Measurements from ENCODE around the gene ANKS1A.
"Not testable (repeated sequence)": the region's sequence is repeated elsewhere in the genome, so short reads cannot be mapped to it uniquely, and the experiment has no call there.

ANKS1A gene

GRCh38 chr6:34888874-34889555, at the start of gene ANKS1A:
TSS of gene ANKS1A (plus strand) at chr6:34889255. CDS start at chr6:34889403, 148 bp downstream.
- peak; percentile 87 for DNase-seq (ENCODE audit: low read depth)

DNA sequence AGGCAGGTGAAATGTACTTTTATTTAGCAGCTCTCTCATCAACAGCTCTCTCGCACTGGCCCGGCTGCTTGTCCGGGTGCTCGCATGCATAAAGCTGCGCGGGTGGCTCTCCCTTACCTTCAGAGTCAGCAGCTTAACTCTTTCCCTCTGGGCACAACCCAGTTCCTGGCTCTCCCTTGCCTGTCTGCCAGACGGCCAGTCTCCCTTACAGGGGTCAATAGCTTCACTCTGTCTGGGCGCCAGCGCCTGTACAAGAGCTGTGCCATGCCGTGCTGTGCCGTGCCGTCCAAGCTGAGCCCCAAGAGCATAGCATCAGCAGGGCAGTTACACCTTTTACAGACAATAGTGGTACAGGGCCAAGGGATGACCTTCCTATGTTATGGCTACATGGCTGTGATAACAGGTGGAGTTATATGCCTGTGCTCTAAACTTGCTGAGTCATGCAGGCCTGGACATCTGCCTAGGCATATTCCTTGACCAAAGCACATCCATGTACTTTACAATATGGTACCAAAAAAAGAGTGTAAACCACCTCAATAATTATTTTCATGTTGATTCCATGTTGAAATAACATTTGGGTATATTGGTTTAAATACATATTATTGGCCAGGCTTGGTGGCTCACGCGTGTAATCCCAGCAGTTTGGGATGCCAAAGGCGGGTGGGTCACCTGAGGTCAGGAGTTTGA, 49.2 kb upstream of the ANKS1A start:
- no peak for DNase-seq (ENCODE audit: low read depth)

- DNase-seq (ENCODE audit: low read depth), result not testable (repeated sequence)
Measured at GRCh38 chr6:34849066-34849465, 40.0 kb upstream of the ANKS1A start.

DNA sequence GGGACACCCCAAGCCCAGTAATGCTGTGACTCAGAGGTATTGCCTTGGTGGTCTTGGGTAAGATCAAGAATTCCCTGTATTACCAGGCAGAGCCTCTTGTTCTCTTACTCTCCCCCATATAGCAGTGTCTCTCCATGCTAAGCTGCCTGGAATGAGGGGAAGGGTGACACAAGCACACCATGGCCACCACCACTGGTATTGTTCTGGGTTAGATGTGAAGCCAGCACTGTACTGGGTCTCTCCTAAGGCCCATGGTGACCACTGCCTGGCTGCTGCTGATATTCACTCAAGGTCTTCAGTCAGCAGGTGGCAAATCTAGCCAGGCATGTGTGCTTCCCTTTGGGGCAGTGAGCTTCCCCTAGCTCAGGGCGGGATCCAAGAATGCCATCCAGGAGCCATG, 37.7 kb upstream of the ANKS1A start:
- DNase-seq (ENCODE audit: low read depth), result no peak

DNA sequence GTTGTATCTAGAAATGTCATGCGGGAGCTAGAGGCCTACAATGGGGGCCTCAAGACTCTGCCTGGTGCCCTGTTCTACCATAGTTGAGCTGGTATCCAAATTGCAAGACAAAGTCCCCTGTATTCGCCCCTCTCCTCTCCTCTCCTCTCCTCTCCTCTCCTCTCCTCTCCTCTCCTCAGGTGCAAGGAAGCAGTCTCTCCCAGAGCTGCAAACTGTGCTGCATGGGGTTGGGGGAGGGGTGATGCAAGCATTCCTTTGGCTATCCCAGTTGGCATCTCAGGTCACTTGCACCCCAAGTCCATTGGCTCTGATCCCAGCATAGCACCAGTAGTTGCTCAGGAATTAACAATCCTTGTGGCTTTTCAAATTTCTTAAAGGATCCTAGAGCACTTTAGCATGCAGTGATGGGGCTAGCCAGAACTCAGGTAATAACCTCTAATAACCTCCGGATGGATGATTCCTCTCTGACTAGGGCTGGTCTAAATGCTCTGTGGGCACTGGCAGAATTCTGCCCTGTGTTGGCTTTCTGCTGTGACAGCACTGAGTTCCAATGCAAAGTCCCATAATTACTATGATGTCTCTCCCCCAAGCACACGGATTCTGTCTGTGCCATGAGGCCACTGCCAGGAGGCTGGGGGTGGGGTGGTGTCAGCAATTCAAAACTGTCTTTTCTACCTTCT, 36.5 kb upstream of the ANKS1A start:
- no peak for DNase-seq (ENCODE audit: low read depth)

- DNase-seq (ENCODE audit: low read depth), result no peak
Measured at GRCh38 chr6:34855463-34855862, 33.6 kb upstream of the ANKS1A start.

DNA sequence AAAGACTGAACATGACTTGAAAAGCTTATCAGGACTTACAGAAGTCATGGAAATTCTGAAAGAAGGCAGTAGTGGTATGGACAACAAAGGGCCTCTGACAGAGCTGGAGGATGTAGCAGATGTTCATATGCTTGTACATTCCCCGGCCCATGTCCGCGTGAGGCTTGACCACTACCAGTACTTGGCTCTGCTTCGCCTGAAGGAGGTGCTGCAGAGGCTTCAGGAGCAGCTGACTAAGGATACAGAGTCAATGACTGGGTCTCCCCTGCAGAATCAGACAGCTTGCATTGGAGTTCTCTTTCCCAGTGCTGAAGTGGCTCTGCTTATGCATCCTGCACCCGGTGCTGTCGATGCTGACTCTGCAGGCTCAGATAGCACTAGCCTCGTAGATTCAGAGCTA, 30.4 kb upstream of the ANKS1A start:
- no peak for DNase-seq (ENCODE audit: low read depth)

GRCh38 chr6:34859951-34860350, 29.1 kb upstream of the ANKS1A start:
- no peak for DNase-seq (ENCODE audit: low read depth)

GRCh38 chr6:34860776-34861175, 28.3 kb upstream of the ANKS1A start:
- DNase-seq (ENCODE audit: low read depth), result no peak

- no peak for DNase-seq (ENCODE audit: low read depth)
Measured at GRCh38 chr6:34864007-34864406, 25.0 kb upstream of the ANKS1A start.

- DNase-seq (ENCODE audit: low read depth), result no peak
Measured at GRCh38 chr6:34865107-34865506, 23.9 kb upstream of the ANKS1A start.

- DNase-seq (ENCODE audit: low read depth), result no peak
Measured at GRCh38 chr6:34866509-34866908, 22.5 kb upstream of the ANKS1A start.

DNA sequence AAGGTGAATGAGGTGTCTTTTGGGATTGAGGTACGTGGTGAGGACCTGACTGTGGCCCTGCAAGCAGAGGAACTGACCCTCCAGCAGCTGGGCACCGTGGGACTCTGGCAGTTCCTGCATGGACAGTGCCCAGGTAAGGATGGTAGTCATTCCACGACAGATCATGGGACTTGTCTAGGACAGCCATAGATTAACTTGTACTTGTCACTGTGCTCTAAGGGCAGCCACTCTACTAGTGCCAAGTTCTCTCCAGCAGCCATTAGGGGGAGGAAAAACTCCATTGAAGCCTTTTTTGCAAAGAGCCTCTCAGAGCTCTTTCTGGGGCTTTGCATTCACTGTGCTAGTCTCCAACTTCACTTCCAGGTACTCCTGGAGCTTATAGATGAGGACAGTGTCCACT, 21.6 kb upstream of the ANKS1A start:
- DNase-seq (ENCODE audit: low read depth), result no peak

- no peak for DNase-seq (ENCODE audit: low read depth)
Measured at GRCh38 chr6:34871853-34872252, 17.2 kb upstream of the ANKS1A start.

- no peak for DNase-seq (ENCODE audit: low read depth)
Measured at GRCh38 chr6:34872332-34872731, 16.7 kb upstream of the ANKS1A start.

DNA sequence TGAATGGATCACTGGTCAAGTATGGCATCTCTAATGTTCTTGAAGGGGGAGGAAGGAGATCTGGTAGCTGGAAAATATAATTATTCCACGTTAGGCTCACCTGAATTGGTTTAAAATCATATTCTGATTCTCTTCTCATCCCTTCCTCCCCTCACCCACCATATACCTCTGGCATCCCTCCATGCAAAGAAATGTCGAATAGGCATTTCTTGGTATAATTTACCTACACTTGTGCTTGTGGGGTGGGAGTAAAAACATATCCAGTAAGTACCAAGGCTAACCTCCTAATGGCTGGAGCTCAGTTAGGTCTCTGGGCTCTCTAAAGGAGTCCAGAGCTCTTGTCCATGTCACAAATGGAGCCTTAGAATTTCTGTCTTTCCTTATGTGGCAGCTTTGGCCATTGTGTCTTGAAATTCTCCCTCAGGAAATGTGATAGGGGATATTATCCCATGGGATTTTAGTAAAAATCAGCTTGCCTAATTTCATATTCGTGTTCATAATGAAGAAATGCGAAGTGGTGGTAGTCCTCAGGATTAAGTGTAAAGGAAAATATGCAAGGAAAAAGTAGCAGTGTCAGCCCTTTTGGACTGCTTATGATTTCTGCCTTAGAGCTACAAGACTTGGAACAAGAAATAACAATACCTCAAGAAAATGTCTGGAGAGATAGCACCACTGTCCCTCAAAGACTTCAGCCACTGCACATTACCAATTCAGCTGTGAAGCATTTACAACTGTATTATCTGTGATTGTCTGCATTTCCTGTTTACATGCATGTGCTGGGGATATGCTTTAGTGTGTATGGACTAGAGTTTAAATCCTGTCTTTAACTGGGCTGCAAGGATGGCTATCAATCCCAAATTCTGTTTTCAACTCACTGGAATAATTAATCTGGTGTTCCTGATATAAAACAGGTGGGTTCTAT, 13.5 kb upstream of the ANKS1A start:
- DNase-seq (ENCODE audit: low read depth), result no peak

DNA sequence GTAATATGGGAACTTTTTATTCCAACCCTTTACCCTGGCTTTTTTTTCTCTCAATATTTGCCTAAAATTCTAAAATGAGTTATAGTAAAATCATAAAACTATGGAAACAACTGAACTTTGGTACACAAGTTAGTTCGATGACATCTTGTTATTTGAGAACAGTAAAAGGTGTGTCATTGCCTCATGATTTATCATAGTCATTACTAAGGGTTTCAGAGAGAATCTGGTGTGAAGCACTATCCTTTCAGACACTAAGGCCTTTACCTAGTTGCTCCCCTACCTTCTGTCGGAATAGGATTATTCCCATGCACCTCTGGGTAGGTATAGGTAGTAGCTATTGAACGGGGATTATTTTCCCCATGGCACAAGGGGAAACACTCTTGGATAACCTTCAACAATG, 12.6 kb upstream of the ANKS1A start:
- DNase-seq (ENCODE audit: low read depth), result no peak

- no peak for DNase-seq (ENCODE audit: low read depth)
Measured at GRCh38 chr6:34877259-34877658, 11.8 kb upstream of the ANKS1A start.

- DNase-seq (ENCODE audit: low read depth), result no peak
Measured at GRCh38 chr6:34877869-34878485, 11.1 kb upstream of the ANKS1A start.

- DNase-seq (ENCODE audit: low read depth), result not testable (repeated sequence)
Measured at GRCh38 chr6:34884073-34884472, 5.0 kb upstream of the ANKS1A start.

DNA sequence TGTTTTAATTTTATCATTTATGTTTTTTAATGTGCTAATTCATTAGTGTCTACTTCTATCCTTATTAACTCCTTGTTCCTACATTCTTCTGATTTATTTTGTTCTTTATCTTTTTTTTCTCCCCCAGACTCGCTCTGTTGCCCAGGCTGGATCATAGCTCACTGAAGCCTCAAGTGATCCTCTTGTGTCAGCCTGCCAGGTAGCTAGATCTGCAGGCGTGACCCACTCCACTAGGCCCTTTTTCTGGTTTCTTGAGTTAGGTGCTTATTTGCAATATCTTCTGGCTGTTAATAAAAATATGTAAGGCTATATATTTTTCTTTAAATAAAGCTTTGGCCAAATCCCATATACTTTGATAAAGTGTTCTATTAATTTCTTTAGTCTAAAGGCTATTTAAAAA, 4.1 kb upstream of the ANKS1A start:
- no peak for DNase-seq (ENCODE audit: low read depth)

DNA sequence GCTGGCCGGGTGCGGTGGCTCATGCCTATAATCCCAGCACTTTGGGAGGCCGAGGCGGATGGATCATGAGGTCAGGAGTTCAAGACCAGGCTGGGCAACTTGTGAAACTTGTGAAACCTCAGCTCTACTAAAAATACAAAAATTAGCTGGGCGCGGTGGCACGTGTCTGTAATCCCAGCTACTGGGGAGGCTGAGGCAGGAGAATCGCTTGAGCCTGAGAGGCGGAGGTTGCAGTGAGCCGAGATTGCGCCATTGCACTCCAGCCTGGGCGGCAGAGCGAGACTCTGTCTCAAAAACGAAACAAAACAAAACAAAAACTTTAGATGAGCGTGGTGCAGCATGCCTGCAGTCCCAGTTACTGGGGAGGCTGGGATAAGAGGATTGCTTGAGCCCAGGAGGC, 3.2 kb upstream of the ANKS1A start:
- not testable (repeated sequence) for DNase-seq (ENCODE audit: low read depth)
